Measurements from ENCODE around the gene SH2D3A.

GRCh38 chr19:6751189-6751588 is 16.0 kb downstream of the SH2D3A start:
- TF ChIP-seq RAD21 (IDR thresholded peaks at IDR 0.05; ENCODE audit: low read depth) (no peak), MAX (IDR thresholded peaks at IDR 0.05) (no peak), TCF12 (IDR thresholded peaks at IDR 0.05; ENCODE audit: low read depth) (no peak)

All from Ishikawa (cell line).